SH-SY5Y (cell line): ENCODE results near the gene CHST11.

Experiments
- GATA2 ChIP-seq: IDR thresholded peaks from 2 replicates; pipeline ENCODE4 v1.6.1; 2011; ENCODE audit warnings: mild to moderate bottlenecking, low read depth, low read length
- GATA3 ChIP-seq: IDR thresholded peaks from 2 replicates; pipeline ENCODE4 v1.6.1; 2011; ENCODE audit warnings: low read depth, mild to moderate bottlenecking, low read length, moderate library complexity

GRCh38 chr12:104725610-104726009, 268.9 kb downstream of the CHST11 start:
- TF ChIP-seq GATA3 (no peak), GATA2 (no peak)
